ENCODE data around the gene CALML6.

DNA sequence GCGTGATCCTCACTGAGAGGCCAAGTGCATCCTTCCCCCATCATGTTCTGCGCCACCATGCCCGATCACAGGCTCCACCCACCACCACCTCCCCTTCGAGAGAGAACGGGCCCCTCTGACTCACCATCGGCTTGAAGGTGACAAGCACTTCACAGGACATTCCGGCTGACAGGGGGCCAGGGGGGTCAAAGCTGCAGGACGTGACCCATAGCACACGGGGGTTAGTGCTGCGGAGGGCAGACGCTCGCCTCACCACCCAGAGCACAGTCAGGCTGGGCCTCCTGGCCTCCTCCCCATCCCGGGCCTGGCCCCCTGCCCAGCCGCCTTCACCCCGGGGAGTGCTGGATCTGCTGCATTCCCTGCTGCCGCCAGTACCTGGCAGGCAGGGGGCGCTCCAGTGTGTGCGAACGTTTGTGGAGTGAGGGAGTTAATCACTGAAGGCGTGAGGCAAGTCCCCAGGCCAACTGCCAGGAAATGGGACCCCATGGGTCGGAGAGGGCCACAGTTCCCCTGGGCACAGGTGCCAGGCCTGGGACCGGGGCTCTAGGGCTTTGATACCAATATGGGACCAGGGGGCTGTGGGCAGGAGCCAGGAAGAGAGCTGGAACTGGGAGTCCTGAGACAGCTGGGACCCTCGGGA lies 44.9 kb downstream of the CALML6 start:
- TF ChIP-seq, protein P1, sequence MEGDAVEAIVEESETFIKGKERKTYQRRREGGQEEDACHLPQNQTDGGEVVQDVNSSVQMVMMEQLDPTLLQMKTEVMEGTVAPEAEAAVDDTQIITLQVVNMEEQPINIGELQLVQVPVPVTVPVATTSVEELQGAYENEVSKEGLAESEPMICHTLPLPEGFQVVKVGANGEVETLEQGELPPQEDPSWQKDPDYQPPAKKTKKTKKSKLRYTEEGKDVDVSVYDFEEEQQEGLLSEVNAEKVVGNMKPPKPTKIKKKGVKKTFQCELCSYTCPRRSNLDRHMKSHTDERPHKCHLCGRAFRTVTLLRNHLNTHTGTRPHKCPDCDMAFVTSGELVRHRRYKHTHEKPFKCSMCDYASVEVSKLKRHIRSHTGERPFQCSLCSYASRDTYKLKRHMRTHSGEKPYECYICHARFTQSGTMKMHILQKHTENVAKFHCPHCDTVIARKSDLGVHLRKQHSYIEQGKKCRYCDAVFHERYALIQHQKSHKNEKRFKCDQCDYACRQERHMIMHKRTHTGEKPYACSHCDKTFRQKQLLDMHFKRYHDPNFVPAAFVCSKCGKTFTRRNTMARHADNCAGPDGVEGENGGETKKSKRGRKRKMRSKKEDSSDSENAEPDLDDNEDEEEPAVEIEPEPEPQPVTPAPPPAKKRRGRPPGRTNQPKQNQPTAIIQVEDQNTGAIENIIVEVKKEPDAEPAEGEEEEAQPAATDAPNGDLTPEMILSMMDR (IDR thresholded peaks at IDR 0.05): peak; percentile 27 to 54 (median 48)
- no peak for TF ChIP-seq POLR2A (IDR thresholded peaks at IDR 0.05)

All from vagina (tissue), 2 donors.